Activated naive CD8-positive, alpha-beta T cell treated with anti-CD3 and anti-CD28 coated beads, Interleukin-2, amount 50 U/mL, for 16 hours (primary cell): ENCODE results near the gene SLC34A2.

Experiments used
- DNase-seq: peaks from one replicate; pipeline ENCODE4 v3.0.0-alpha.2; 2020; ENCODE audit warnings: low read depth, low spot score

Gene SLC34A2

GRCh38 chr4:25662306-25662705 is 6.7 kb downstream of the SLC34A2 start:
- no peak for DNase-seq

- no peak for DNase-seq
These were observed 8.1 kb downstream of the SLC34A2 start for GRCh38 chr4:25663781-25664180.

GRCh38 chr4:25666031-25666630 is 10.5 kb downstream of the SLC34A2 start:
- DNase-seq, result no peak

- no peak for DNase-seq
These were observed 12.4 kb downstream of the SLC34A2 start for GRCh38 chr4:25667931-25668557.

- DNase-seq, result no peak
These were observed 15.3 kb downstream of the SLC34A2 start for GRCh38 chr4:25670991-25671390.

GRCh38 chr4:25672756-25673155 is 17.1 kb downstream of the SLC34A2 start:
- no peak for DNase-seq

- DNase-seq, result no peak
These were observed 18.7 kb downstream of the SLC34A2 start for GRCh38 chr4:25674386-25674785.

- DNase-seq, result no peak
These were observed 20.6 kb downstream of the SLC34A2 start for GRCh38 chr4:25676221-25676620.

- DNase-seq, result no peak
These were observed 21.5 kb downstream of the SLC34A2 start for GRCh38 chr4:25677157-25677556.

- DNase-seq, result no peak
These were observed 22.3 kb downstream of the SLC34A2 start for GRCh38 chr4:25677943-25678342.

GRCh38 chr4:25687773-25688172 is 32.1 kb downstream of the SLC34A2 start:
- no peak for DNase-seq

GRCh38 chr4:25694466-25694865 is 38.8 kb downstream of the SLC34A2 start:
- DNase-seq, result no peak

GRCh38 chr4:25696409-25696808 is 40.8 kb downstream of the SLC34A2 start:
- DNase-seq, result no peak

- no peak for DNase-seq
These were observed 41.9 kb downstream of the SLC34A2 start for GRCh38 chr4:25697516-25697915.

- no peak for DNase-seq
These were observed 45.0 kb downstream of the SLC34A2 start for GRCh38 chr4:25700661-25701060.

GRCh38 chr4:25702848-25703247 is 47.2 kb downstream of the SLC34A2 start:
- DNase-seq, result no peak

GRCh38 chr4:25703731-25704388 is 48.2 kb downstream of the SLC34A2 start:
- DNase-seq, result no peak

GRCh38 chr4:25704516-25704915 is 48.9 kb downstream of the SLC34A2 start:
- no peak for DNase-seq

- DNase-seq, result no peak
These were observed 55.0 kb downstream of the SLC34A2 start for GRCh38 chr4:25710637-25711036.

GRCh38 chr4:25712611-25713010 is 57.0 kb downstream of the SLC34A2 start:
- no peak for DNase-seq

- DNase-seq, result no peak
These were observed 58.2 kb downstream of the SLC34A2 start for GRCh38 chr4:25713812-25714211.

GRCh38 chr4:25722964-25723363 is 67.3 kb downstream of the SLC34A2 start:
- DNase-seq, result no peak

GRCh38 chr4:25723409-25723808 is 67.8 kb downstream of the SLC34A2 start:
- no peak for DNase-seq
